ENCODE results near the gene SPAG8.

Gene SPAG8

DNA sequence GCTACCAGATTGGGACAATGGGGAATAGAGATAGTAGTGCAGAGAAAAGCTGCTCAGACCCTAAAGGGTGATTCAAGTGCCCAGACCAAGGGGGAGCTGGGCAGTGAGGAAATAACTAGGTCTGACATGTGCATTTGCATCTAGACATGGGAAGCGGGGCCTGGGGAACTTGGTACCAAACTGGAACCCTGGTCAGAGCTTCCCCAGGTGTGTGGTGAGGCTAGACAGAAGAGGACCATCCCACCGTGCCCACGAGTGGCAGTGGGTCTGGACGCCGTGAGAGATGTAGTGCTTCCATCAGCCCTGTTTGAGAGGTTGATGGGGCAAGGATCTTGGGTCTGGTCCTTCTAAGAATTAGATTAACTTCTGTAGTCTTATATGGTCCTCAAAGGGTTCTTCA, 24.5 kb upstream of the SPAG8 start:
- no peak for DNase-seq

- no peak for DNase-seq
These were observed 23.7 kb upstream of the SPAG8 start for GRCh38 chr9:35835766-35836165.

GRCh38 chr9:35835216-35835632, 23.2 kb upstream of the SPAG8 start:
- DNase-seq = no peak

DNA sequence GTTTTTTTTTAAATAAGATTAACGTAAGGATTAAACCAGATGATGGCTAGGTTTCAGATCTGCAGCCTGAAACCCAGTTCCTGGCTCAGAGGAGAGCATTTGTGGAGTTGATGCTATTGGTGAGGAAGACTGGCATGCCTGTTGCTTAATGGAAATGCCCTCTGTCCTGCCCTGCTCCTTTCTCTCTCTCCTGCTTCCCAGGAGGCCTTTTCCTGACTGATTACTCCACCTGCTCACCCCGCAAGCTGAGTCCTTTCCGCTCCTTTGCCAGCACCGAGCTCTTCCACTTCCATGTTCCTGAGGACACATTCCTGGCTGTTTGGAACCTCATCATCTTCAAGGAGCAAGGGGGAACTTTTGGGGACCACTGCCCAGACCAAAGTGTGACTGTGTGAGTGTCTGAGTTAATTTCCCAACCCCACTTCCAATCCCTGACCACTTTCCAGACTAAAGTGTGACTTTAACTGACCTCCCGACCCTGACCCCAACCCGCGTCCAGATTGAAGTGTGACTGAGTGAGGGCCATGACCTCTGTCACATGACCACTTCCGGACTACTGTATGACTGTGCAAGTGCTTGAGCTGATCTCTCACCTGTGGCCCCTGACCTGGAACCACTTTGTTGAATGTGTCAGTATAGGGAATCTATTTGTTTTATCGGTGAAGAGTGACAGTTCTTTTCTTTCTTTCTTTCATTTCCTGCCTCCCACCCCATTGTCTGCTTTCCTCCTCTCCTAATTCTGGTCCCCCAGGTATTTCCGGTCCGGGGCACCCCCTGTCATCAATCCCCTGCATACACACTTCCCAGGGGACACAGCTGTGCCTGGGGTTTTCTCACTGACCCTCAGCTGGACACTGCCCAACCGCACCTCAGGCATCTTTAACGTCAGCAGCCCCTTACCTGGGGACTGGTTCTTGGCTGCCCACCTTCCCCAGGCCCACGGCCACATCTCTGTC, 22.5 kb upstream of the SPAG8 start:
- no peak for DNase-seq

DNA sequence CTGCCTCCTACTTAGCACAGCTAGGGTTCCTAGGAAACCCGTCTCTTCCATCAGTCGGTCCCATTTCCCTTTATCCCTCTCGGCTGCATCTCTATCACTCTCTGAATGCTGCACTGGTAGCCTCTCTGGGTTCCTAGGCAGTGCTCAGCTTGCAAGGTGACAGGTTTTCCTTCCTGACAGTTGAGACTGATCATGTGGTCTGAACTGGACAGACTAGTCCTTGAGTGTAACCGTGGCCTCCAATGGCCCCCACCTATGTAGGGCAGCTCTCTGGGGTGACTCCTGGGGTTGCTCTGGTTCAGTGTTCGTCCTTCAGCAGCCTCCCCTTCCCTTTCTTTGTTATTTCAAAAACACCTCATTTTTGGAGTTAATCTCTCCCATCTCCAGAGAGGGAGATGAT, 20.8 kb upstream of the SPAG8 start:
- DNase-seq = no peak

DNA sequence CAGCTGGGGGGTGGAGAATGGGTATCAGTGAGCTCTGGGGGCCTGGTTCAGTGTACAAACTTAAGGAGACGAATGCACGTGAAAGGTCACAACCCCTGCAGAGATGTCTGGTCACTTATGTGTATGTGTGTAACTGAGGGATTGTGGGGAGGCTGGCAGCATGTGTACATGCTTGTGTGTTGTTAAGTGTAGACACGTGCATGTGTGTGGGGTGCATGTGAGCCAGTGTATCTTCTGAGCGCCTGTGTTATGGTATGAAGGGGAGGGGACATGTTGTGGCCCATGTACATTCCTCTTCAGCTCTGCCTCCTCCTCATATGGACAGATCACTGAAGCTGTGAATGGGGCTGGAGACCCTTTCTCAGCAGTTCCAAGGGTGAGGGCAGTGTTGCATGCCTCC, 19.0 kb upstream of the SPAG8 start:
- DNase-seq = no peak

DNA sequence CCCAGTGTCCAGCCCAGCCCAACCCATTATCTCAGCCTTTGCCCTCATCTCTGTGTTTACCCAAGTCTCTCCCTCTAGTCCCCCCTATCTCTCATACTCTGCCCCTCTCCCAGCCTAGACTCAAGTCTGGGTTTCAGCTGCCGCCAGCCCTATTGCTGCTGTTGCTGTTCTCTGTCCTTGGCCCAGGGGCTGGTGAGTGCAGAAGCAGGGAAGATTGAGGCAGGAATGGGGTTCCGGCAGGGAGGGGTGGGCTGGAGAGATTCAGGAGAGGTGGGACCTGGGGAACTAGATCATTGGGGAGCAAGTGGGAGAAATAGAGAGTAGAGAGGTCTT, 17.7 kb upstream of the SPAG8 start:
- DNase-seq = no peak

DNA sequence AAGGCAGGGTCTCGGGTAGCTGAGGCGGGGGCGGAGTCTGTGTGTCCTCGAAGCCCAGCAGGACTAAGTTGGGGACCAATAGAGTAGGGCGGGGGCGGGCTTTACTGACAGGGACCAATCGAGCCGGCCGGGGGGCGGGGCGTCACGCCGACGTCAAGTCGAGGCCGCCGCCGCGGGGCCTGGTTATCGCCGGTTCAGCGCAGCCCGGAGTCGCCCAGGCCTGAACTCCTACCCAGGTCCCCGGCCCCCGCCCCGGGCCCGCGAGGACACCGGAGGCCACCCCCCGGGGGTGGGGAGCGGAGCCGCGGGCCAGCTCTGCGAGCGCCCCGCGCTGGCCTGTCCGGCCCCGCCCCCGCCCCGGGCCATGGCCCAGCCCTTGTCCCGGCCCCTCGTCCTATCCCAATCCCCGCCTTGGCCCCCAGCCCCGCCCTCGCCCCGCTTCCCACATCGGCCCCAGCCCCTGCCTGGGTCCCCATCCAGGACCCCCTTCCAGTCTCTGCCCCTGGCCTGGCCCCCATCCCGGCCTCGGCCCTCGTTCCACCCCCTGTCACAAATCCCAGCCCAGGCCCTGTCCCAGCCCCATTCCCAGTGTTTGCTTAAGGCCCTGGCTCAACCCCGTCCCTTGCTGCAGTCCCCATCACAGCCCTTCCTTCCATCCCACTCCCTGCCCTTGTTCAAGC, 17.2 kb upstream of the SPAG8 start, which contains the start of gene TMEM8B:
TSS of gene TMEM8B (plus strand) at position 145 of the 680 bp plus-strand sequence. CDS start at position 365, 220 bp downstream.
- DNase-seq = peak; percentile 87

DNA sequence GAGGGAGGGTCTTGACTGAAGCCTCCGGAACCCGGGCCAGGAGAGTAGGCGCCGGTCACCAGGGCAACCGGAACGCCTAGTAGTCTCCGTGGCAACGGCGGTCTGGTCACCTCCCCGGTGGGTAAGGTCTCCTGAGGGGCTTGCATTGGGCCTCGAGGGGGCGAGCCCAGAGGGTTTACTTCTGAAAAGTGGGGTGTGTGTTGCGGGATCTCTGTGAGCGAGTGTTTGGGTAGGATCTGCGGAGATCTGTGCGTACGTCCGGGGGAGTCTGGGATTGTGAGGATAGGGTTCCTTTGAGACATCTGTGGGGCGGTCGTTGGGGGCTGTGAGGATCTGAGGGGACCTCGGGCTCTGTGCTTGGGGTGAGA, 16.6 kb upstream of the SPAG8 start, which contains the start of gene FAM221B:
TSS of gene FAM221B (minus strand) at position 17 of the 368 bp plus-strand sequence. CDS start 2,571 bp downstream, outside the sequence.
- no peak for DNase-seq

GRCh38 chr9:35827486-35827885, 15.4 kb upstream of the SPAG8 start:
- no peak for DNase-seq

DNA sequence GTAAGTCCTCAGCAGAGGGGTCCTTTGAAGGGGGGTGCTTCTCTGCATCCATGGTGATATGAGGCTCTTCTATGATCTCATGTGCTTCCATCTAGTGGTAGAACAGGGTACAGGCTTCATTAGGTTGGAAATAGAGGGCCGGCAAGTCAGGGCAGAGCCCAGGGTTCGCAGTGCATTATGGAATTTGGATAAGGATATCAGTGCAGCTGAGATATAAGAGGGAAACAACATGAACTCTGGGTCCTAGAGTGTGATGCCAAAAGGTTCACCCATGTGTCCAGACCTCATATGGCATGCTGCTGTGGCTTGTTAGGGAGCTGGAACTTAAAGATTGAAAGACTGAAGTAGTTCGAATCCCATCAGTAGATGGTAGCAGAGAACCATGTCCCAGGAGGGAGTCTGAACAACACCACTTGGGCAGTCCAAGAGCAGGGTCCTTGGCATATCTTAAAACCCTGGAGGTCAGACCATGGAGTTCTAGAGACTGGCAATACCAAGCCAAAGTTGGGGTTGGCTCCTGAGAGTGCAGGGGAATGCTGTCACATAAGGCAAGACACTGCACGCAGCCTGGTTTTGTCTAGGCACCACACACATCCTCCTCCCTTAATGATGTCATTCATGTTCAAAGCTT, 14.1 kb upstream of the SPAG8 start:
- DNase-seq = peak; percentile 14

DNA sequence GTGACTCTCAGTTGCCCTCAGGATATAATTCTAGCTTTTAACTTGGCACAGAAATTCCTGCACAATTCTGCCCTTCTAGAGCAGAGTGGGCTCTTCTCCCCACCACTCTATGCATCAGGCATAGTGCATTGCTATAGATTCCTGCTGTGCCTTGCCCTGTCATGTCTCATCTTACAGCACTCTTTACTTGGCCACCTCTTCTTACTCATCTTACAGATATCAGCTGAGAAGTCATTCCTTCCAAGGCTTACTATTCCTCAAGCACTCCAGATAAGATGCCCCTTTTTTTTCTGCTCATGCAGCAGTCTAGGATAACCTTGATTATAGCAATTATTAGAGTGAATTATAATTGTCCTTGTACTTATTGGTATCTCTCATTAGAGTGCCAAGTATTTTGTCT, 10.9 kb upstream of the SPAG8 start:
- no peak for DNase-seq

- DNase-seq = no peak
These were observed 8.0 kb upstream of the SPAG8 start for GRCh38 chr9:35820076-35820475.

DNA sequence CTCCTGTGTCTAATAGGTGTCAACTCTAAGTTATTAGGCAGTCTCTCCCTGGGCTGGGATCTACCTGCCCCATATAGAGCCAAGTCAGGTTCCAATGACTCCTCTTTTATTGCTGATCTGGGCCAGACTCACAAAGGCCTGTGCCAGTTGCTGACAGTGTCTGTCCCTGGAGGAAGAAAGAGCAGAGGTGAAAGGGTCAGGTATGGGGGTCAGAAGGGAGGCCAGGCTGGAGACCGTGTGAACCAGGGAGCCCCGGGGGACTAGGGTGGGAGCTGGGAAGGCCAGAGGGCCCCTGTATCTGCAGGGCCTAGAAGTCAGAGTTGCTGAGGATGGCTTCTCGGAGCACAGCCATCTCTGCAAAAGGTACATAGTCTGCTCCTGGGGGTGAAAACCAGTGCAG, 6.3 kb upstream of the SPAG8 start:
- DNase-seq = no peak

DNA sequence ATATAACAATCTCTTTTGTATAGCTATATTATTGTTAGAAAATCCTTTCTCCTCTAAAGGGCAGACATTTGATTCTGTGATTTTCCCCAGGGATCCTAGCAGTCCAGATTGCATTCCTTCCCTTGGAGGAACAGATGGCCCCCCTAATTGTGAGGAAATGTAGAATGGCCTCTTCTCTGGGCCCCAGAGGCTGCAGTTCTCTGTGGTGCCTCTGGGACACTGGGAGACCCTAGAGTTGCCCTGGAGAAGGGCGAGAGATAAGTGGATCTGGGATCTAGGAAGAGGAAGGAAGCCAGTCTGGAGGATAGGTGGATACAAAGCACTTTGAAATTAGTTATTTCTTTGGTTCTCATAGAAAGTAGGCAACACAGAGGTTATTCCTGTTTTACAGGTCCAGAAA, 4.6 kb upstream of the SPAG8 start:
- no peak for DNase-seq

GRCh38 chr9:35814841-35815543, 2.9 kb upstream of the SPAG8 start, which contains the start of gene HINT2:
Gene HINT2 (minus strand): TSS chr9:35815042. CDS start chr9:35814979, 63 bp downstream.
- peak; percentile 98 for DNase-seq

DNA sequence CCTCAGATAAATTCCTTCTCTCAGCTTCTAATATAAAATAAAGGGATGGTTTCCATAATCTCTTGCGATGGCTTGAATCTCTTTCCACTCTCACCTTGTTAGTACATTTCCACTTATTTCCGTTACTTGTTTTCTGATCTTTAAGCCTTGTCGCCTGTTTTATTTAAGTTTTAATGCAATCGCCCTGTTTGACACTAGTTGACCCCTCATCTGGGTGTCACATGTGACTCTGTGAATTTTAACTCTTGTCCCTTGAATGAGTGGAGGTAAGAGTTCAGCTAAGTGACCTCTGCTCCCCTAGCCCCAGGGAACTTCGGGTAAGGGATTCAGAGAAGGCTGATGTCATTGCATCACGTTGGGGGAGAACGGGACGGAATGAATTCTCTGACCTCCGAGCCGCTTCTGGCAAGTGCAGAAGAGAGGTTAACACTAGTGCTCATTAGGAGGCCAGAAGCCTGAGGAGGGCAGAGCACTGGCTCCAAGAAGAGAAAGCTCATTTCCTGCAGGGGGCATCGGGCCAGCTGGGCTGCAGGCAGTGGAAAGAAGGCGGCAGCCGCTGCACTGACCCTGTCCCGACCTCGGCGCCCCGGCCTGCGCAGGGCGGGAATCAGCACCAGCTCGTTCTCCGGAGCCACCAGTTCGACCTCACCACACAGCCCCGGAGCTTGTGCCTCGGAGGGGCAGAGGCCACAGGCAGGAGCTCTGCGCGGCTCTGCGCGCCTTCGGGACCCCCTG, 2.2 kb upstream of the SPAG8 start:
- DNase-seq = no peak

GRCh38 chr9:35813434-35814105, 1.5 kb upstream of the SPAG8 start:
- no peak for DNase-seq

GRCh38 chr9:35811381-35812024, 559 bp downstream of the SPAG8 start:
- no peak for DNase-seq

DNA sequence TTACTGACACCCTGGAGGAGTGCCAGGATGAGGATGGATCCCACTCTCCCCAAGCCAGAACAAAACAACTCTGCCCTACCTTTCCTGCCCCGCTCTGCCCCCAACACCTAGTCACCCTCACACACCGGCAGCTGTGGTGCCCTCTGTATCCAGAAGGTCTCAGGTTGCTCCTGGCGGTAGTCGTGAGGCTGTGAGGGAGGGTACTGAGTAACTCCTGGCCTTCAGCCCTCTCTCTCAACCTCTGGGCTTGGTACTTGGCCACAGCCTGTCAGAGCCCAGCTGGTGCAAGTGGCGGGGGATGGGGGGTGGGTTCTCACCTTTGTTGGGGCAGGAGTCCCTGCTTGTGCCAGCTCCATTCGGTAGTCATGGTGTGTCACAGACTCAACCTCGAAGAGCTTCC, 1.9 kb downstream of the SPAG8 start:
- no peak for DNase-seq

DNA sequence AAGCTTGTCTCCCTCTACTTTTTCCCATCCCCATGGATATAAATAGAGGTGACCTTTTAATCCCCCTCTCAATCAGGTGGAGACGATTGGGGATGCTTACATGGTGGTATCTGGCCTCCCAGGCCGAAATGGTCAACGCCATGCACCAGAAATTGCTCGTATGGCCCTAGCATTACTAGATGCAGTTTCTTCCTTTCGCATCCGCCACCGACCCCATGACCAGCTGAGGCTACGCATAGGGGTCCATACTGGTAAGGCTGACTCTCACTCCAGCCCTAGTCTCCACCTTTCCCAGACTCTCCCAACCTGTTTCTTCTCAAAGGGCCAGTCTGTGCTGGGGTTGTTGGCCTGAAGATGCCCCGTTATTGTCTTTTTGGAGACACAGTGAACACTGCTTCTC, 3.6 kb downstream of the SPAG8 start:
- no peak for DNase-seq

Data from NCI-H1048 (cell line).